Stimulated activated CD4-positive, alpha-beta T cell treated with anti-CD3 and anti-CD28 coated beads, TNF-alpha, amount 100 ng/mL, for 24 hours (primary cell): ENCODE results near the gene CCDC106.

Experiments
- DNase-seq, 3 experiments: peaks; one replicate each; pipeline ENCODE4 v3.0.0-alpha.2; 2020; ENCODE audit warnings: low read depth in 3 of 3

The CCDC106 gene

DNA sequence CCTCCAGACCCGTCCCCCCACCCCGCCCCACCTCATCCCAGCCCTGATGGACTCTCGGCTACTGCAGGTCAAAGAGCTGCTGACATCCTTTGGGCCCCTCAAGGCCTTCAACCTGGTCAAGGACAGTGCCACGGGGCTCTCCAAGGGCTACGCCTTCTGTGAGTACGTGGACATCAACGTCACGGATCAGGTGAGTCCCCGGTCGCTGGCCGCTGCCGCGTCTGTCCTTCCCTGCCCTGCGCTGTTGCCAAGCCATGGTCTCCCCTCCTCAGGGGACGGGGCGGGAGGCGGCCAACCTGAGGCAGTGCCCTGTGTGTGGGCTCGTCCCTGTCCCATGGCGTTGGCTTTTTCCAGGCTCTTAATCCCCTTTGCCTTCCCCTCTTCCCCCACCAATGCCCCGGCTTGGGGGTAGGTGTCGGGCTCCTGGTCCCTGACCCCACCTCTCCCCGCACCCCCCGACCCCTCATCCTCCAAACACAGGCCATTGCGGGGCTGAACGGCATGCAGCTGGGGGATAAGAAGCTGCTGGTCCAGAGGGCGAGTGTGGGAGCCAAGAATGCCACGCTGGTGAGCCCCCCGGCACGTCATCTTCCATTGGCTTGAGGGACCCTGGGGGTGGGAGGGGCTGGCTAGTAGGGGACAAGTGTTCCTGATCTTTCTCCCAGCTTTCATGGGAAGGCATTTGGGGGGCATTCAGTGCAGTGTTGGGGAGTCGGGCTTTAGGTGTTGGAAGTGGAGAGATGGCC is 20.8 kb downstream of the CCDC106 start:
- no peak for DNase-seq

DNA sequence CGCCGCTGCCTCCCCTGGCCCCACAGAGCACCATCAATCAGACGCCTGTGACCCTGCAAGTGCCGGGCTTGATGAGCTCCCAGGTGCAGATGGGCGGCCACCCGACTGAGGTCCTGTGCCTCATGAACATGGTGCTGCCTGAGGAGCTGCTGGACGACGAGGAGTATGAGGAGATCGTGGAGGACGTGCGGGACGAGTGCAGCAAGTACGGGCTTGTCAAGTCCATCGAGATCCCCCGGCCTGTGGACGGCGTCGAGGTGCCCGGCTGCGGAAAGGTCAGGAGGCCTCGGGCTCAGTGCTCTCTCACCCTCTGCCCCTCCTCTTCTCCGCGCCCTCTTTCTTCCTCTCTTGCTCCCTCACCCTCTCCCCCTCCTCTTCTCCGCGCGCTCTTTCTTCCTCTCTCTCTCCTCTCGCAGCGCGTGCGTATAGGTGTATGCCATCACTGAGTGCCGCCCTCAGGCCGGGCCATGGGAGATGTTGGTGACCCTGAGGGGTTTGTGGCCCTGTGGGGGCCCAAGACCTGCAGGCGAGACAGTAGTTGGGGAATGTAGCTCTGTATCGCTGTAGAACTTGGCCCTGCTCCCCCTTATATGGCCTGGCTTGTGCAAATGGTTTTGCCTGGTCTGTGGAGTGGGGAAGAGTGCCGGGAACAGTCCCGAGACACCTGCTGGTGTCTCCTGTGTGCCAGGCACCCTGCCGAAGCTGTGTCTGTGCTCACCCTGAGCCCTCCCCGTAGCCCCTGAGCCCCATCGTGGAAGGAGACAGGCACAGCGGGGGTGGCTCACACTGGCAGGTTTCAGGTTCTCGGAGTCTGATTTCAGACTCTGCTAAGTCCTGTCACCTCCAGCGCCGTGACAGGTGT is 21.6 kb downstream of the CCDC106 start:
- DNase-seq: no peak

DNA sequence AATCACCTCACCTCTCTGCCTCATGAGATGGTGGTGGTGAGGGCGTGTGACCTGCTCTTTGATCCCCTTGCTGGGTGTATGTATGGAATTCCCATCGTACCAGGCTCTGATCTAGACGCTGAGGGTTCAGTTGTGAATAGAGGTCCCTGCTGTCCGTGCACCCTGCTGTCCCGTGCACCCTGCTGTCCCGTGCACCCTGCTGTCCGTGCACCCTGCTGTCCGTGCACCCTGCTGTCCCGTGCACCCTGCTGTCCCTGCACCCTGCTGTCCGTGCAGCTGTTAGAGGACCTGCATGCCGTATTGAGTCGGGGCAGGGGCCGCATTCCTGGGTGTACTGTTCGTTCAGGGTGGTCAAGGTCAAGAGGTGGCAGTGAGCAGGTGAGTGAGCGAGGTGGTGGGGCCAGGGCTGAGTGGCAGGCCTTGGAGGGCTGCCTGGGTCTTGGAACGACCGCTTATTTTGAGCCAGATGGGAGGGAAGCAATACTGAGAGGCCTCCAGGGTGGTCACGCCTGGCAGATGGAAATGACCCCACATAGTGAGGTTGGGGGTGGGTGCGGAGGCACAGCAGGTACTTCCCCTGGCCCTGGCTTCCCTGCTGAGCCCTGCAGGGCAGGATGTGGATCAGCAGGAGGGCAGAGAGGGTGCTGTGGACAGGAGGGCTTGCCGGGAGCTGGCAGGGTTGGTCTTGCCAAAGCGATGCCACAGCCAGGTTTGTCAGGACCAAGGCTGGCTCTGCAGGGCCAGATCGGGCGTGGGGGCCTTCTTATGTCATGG is 22.5 kb downstream of the CCDC106 start:
- no peak for DNase-seq

DNA sequence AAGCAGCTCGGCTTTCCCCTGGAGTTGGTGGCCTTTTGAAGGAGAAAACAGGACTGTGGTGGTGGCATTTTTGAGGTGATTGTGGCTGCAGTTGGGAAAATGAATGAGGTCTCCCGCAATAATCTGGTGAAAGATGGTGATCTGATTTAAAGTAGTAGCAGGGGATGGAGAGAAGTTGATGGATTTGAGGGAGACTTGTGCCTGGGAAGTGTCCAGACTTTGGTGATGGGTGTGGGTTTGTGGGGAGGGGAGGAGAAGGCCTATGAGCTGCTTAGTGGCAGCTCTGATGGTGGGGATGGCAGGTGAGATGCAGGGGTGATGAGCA is 23.0 kb downstream of the CCDC106 start:
- no peak for DNase-seq

DNA sequence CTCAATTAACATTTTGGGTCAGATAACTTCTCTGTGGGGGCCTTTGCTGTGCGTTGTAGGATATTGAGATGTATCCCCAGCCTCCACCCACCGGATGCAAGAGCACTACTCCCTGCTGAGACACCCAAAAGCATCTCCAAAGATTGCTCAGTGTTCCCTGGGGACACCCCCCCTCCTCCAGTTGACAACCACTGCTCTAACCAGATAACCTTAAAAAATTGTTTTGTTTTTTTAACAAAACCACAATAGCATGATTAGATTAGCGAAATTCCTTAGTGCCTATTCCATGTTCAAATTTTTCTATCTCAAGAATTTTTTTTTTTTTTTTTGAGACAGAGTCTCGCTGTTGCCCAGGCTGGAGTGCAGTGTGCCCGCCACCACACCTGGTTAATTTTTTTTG is 24.4 kb downstream of the CCDC106 start:
- DNase-seq: no peak

DNA sequence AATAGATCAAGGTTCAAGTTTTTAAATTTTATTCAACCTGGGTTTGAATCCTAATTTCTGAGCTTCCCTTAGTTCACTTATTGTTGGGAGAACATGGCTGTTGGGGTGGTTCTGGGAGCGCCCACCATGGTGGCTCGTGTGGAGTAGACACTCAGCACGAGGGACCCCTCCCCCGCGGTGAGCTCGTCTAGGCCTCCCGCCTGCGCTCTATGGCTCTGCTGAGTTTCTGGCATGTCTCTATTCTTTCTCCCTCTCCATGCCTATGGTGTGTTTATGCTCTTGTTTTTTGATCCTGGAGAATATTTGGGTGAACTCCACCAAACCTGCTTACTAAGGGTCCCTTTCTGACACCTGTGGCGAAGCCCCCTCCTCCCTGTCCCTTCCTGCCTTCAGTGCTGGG is 25.5 kb downstream of the CCDC106 start:
- DNase-seq: no peak

DNA sequence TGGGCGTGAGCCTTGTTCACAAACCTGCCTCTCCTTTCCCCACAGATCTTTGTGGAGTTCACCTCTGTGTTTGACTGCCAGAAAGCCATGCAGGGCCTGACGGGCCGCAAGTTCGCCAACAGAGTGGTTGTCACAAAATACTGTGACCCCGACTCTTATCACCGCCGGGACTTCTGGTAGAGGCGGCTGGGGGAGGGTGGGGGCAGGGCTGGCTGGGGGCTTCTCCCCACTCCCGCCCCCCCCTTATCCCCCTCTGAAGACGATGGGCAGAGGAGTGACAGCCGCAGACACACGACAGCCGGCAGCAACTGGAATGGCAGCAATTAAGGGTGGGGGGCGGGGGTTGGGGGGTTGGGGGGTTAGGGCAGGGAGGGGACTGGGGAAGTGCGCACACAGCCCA is 25.9 kb downstream of the CCDC106 start:
- no peak for DNase-seq

DNA sequence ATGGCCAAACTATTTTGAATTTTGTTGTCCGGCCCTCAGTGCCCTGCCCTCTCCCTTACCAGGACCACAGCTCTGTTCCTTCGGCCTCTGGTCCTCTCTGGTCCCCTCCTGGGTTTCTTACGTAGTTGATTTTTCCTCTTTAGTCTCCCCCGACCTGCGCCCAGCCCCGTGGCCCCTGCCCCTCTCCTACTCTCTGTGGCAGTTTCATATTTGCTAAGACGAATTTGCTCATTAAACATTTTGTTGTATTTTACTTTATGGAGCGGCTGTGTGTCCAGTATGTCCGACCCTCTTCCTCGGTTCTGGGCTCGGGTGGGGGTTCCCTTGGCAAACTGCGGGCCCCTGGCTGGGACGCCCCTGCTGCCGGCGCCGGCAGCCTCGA is 26.4 kb downstream of the CCDC106 start:
- DNase-seq: no peak

DNA sequence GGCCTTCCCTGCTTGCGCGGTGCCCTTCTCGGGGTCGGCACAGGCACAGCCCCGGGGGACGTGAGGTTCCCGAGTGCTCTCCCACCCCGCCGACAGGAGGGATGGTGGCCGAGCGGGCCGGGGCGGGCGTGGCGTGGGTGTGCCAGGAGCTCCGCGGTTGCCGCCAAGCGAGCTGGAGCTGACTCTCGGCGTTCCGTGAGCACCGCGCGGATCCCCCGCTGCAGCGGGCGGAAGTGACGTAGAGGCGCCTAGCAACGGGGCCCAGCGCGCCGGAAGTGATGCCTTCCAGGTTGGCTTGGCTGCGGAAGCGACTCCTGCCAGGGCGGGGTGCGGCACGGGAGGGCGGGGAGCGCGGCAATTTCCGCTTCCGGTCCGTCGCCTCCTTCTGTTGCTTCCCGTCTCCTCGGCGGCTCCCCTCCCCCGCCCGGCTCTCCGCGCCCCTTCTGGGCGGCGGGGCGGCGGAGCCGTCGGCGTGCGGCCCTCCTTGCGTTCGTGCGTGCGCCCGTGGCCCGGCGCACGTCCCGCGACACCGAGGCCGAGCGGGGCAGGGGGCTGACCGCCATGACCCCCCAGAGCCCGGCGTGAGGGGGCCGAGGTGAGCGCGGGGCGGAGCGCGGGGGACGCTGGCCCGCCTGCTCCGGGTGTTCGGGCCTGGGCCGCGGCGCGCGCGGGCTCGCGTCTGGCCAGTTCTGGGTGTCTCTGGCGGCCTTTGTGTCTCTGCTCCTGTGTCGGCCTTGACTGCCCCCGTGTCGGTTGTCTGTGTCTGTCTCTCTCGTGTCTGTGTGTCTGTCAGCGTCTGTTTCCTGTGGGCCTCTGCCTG is 27.0 kb downstream of the CCDC106 start, which contains the start of gene EPN1:
Gene EPN1 (plus strand): TSS at position 386 of the 820 bp plus-strand sequence. CDS start 3,402 bp downstream, outside the sequence.
- DNase-seq: peak; percentile 93 to 97 (median 97)

DNA sequence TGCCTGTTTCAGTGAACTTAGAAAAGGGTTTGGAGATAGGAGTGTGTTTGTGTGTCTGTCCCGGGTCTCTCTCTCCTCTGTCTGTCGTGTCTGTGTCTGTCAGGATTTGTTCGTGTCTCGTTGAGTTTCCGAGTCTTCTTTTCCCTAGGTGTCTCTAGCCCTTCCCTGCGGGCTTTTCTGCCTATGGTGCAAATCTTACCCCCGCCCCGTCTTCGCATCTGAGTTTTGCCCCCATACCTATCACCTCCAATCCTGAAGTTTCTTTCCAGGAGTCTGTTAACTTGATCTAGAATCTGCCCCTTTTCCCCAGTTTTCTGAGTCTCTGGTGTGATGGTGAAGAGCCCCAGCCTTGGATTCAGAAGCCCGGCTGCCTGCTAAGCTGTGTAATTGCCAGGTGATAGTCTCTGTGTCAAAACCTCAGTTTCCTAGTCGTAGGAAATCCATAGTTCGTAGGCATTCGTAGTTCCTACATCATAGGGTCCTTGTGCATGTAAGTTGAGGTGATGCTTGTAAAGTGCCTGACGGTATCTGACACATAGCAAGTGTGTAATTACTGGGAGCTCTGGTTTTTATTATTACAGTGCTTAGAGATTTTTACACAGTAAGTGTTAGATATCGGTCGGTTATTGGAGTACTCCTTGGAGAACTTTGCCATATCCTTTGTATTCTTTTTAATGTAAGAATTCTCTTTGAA is 27.8 kb downstream of the CCDC106 start:
- no peak for DNase-seq

DNA sequence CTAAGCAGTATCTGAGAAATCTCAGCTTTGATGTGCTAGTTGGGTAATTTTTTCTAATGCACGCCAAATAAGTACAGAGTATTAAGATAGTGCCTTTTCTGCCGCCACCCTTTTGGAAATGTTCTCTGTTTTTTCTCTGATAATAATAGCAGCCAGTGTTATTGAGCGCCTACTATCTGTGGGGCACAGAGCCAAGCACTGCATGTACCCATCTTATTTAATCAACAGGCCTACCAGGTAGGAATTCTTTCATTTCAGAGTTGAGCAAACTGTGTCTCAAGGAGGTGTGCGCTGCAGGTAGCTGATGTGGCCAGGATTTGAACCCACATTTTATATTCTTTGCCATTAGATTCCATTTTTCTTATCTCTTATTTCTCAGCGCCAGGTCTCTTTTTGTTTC is 28.4 kb downstream of the CCDC106 start:
- no peak for DNase-seq

DNA sequence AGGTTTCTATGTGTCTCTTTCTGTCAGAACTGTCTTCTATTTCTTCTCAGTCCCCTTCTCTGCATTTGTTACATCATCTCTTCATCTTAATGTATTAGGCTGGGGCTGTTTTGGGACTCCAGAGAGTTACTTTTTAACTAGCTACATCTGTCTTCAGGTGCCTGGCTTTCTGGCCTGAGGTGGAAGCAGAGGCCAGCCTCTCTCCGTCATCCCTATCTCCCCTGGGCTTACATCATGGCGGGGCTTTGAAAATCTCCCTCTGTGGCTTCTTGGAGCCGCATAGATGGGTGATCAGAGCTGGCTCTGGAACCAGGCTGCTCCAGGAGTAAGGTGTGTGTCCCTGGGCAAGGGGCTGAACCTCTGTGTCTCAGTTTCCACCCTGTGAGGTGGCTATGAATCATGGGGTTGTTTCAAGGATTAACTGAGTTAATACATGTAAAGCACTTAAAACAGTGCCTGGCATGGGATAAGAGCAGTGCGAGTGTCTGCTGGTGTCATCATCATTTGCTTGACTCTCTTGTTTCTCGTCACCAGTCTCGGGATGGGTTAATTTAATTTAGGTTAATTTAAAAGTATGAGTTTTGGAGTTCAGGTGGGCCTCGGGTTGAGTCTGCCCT is 29.0 kb downstream of the CCDC106 start:
- DNase-seq: no peak

DNA sequence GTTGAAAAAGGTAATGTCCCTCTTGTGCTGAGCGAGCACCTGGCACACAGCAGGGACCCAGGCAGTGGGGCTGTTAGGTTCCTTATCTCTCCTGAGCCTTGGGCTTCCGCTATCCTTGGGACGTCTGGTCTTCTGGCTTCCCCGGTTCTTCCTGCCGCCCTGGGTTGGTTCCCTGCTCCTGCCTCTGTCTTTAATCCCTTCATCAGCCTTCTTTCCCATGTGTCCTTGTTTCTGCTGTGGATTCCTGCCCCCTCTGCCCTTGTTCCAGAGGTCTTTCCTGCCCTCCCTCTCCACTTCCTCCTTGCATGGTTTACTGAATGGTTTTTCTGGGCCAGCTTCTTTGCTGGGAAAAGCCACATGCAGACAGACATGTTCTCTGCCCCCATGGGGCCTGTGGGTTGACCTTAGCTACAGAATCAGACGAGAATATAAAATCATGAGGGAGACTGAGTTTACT is 29.6 kb downstream of the CCDC106 start:
- DNase-seq: no peak

DNA sequence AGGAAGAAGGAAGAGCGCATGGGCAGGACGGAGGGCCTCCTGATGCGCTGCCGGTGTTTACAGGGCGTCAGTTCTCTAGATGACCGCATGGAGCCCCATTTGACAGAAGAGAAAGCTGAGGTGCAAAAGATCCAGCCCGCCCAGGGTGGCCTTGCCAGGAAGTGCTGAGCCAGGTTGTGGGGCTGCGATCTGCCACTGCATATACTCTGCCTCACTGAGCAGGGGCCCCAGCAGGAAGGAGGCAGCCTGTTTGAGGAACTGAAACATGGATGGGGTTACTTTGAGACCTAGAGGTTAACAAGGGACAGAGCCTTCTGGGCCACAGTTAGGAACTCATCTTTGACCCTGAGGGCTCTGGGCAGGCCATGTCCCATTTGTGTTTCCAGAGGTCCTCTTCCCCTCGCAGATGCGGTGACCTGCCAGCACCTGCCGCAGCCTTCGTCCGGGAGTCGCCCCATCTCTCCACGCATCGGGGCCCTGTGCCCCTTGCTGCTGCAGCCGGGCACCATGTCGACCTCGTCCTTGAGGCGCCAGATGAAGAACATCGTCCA is 30.2 kb downstream of the CCDC106 start:
- DNase-seq: no peak

DNA sequence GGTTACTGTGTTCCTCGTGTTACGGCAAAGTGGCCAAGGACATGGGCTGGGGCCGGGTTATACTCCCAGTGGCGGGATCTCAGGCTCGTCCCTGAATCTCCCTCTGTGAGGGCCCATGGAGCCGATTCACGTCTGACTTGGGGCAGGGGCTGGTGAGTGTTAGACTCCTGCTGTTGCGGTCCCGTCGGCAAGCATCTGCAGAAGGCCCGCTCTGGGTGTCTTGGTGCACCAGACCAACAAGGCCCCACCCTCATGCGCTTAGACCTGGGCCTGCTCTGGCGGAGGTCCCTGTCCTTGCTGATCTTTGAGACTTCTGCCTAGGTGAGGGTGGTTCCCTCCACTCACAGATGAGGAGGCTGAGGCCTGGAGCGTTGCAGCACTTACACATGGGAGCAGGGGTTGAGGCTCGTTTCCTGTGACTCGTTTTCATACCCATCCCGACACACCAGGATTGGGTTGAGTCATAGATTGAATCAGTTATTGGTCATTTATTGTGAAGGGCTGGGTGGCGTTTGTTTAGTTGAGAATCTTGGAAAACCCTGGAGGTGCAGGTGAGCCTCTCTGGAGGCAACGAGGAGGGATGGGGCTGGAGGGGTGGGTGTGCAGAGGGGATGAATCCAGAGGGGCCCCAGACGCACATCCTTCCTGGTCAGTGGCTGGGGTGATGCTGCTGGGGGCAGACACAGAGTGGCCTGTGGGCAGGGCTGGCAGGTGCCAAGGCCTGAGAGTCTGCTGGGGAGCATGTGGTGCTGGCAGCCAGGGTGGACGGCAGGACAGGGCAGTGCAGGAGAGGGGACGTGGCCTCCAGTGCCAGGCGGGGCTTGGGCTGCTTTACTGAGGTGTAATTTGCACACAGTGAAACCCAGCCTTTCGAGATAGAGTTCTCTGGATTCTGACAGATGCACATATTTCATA is 31.6 kb downstream of the CCDC106 start:
- DNase-seq: no peak

DNA sequence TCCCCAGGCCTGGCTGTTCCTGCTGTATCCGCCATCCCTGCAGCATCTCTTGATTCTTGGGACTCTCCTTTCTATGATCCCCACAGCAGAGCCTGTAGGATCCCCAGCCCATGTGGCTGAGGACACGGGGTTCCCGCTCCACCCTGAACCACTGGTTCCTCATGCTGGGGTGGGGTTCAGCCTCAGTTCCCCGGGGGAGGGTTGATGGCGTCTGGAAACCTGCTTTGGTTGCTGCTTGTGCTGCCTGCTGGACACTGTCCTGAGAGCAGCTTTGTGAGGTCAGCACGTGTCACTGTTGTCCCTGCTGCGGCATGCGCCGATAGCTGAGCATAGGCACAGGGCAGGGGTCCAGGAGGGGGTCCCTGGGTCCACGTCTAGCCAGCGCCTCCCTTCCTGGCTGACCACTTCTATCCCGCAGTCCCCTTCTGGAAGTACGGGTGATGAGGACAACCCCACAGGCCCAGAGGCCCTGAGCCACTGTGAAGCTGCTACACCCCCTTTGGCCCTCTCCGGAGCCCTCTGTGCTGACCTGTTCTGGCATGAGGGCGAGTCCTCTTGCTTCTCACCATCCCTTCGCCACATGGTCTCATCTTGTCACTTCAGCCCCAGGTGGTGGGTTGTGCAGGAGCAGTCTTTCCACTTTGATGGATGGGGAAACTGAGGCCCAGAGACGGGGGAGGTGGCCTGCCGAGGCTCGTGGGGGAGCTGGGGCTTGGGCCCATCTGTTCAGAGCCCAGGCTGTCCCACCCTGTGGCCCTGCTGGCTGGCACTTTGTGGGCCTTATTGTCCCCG is 32.5 kb downstream of the CCDC106 start:
- no peak for DNase-seq

DNA sequence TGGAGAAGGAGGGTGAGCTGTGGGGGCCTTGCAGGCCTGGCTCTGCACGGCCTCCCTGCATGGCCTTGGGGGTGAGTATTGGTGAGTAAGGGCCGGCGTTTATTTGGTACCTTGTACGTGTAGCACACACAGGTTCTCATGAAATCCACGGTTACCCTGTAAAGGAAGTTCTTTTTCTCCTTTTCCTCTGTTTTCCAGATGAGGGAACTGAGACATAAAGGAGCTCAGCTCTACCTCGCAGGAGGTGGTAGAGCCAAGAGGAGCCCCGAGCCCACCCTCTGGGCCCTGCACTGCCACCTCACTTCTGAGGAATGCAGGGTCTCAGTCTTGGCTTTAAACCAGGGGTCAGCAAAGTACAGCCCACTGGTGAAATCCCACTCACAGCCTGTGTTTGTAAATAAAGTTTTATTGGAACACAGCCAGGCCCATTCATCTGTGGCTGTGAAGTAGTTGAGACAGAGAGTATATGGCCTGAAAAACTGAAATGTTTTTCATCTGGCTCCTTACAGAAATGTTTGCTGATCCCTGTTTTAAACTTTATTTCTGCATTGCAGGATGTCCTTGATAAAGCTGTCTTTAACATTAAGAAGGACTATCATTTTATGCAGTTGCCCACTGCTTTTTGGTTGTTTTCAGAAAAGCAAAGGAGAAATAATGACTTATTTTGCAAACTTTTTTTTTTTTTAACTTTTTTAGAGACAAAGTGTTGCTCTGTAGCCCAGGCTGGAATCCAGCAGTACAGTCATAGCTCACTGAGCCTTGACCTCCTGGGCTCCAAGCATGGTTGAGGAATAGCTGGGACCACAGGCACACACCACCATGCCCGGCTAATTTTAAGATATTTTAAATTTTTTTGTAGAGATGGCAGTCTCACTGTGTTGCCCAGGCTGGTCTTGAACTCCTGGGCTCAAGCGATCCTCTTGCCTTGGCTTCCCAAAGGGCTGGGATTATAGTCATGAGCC is 33.4 kb downstream of the CCDC106 start:
- no peak for DNase-seq
